Panc1 (cell line): ENCODE measurements around the gene STIL. TPM values are rescaled to one million over a fixed set of nuclear protein-coding genes. Genes with fewer than 3 reads are reported as not detected.

Experiments
- ATAC-seq: fragments of 200-7000 bp; cut with Tn5 transposase; 2 replicates; pipeline ENCODE4 v1.9.1; 2020; ENCODE audit warnings: mild to moderate bottlenecking, moderate library complexity
- BruUV-seq: library from RNA; stranded (reverse); fragments of 400-500 nt; replicated peaks from 2 replicates; lab custom pipeline; 2021; lab: Mats Ljungman, UMichigan
- CTCF ChIA-PET: fragments of 300-600 bp; sonication (Branson Sonifier 250); formaldehyde crosslinking; loops from one replicate; lab custom pipeline; 2022; ENCODE audit warnings: antibody characterized with exemption; lab: Charles Lee
- POLR2A ChIA-PET: fragments of 300-600 bp; sonication (Branson Sonifier 250); formaldehyde crosslinking; loops from one replicate; lab custom pipeline; 2022; ENCODE audit warnings: antibody characterized with exemption; lab: Charles Lee
- DNase-seq: peaks from one replicate; pipeline ENCODE4 v3.0.0-alpha.2; 2010; ENCODE audit warnings: low read depth, low spot score
- H3K27ac ChIP-seq: 2 replicates; pipeline ENCODE4 v1.5.1; 2011; ENCODE audit warnings: mild to moderate bottlenecking, low read length, inconsistent platforms
- H3K27me3 ChIP-seq: fragments of 200-500 bp; sonication (Bioruptor generic); 2 replicates; pipeline ENCODE4 v1.6.0; 2014; ENCODE audit warnings: low read length, inconsistent platforms; ENCODE audit not compliant: control insufficient read depth, insufficient read depth
- H3K36me3 ChIP-seq: fragments of 200-500 bp; sonication (Bioruptor generic); 2 replicates; pipeline ENCODE4 v1.5.1; 2014; ENCODE audit warnings: inconsistent platforms, mild to moderate bottlenecking, low read length, moderate library complexity; ENCODE audit not compliant: control insufficient read depth, insufficient read depth
- H3K4me1 ChIP-seq: 2 replicates; pipeline ENCODE4 v1.5.1; 2011; ENCODE audit warnings: inconsistent platforms, mild to moderate bottlenecking, low read length, moderate library complexity; ENCODE audit not compliant: control insufficient read depth, insufficient read depth
- H3K4me3 ChIP-seq, 2 experiments: 2 replicates each; pipeline ENCODE4 v1.5.1; 2011 to 2012; ENCODE audit warnings: low read depth in 2 of 2, low read length in 2 of 2, mild to moderate bottlenecking in 2 of 2, inconsistent platforms in 1 of 2, moderate library complexity in 1 of 2
- H3K9me3 ChIP-seq: fragments of 200-500 bp; sonication (Bioruptor generic); 2 replicates; pipeline ENCODE4 v1.5.1; 2014; ENCODE audit warnings: low read depth, mild to moderate bottlenecking, inconsistent platforms, low read length, moderate library complexity; ENCODE audit not compliant: control insufficient read depth, insufficient read depth
- CTCF ChIP-seq: fragments of 450-650 bp; IDR thresholded peaks from 2 replicates; pipeline ENCODE4 v1.5.1; 2017; ENCODE audit warnings: mild to moderate bottlenecking
- POLR2AphosphoS5 ChIP-seq: IDR thresholded peaks from 2 replicates; pipeline ENCODE4 v1.6.1; 2012; ENCODE audit warnings: mild to moderate bottlenecking, low read depth, low read length, moderate library complexity
- REST ChIP-seq, 2 experiments: IDR thresholded peaks; 2 replicates each; pipeline ENCODE4 v1.6.1; 2011 to 2012; ENCODE audit warnings: low read depth in 2 of 2, control low read depth in 1 of 2, low read length in 1 of 2, mild to moderate bottlenecking in 1 of 2, moderate library complexity in 1 of 2; ENCODE audit not compliant: insufficient read depth in 1 of 2
- SIN3A ChIP-seq: IDR thresholded peaks from 2 replicates; pipeline ENCODE4 v1.6.1; 2012; ENCODE audit warnings: low read depth, mild to moderate bottlenecking, low read length, moderate library complexity, borderline replicate concordance; ENCODE audit not compliant: insufficient read depth
- TCF7L2 ChIP-seq: IDR thresholded peaks from 2 replicates; pipeline ENCODE4 v1.6.1; 2011; ENCODE audit warnings: mild to moderate bottlenecking, low read depth, low read length, inconsistent platforms
- in situ Hi-C: cut with HindIII; loops from 2 replicates; pipeline ENCODE4 v1.10.0; 2016; ENCODE audit warnings: low sequenced_read_pairs, low pct_unique_long_range_greater_than_20kb
- intact Hi-C: fragments of 100-400 bp; cut with micrococcal nuclease; formaldehyde crosslinking; loops from one replicate; pipeline ENCODE4 v1.10.0; 2022; ENCODE audit not compliant: unreplicated experiment
- total RNA-seq: library from RNA; stranded (reverse); gene quantifications from one replicate; pipeline ENCODE4 v1.2.1, GENCODE V29; 2021; ENCODE audit not compliant: unreplicated experiment

The STIL gene
- total RNA-seq, 1 experiment from 2014 or later, result 31.6 TPM

- Histone ChIP-seq H3K9me3 (no peaks in the 10 kb centered on the region), H3K27me3 (no peaks in the 10 kb centered on the region), H3K4me3 (no peak overlapping the region), H3K36me3 (peaks cover 11% of the 10 kb centered on the region), H3K27ac (no peak overlapping the region), H3K4me1 (no peaks in the 10 kb centered on the region)
- intact Hi-C loops, result no loop called here
- ChIA-PET CTCF (interaction anchor here (0.6 to 0.7 kb wide), 2 partner anchors 10 to 72 kb away, joined by 4 to 10 read pairs; no protein-coding TSS in a partner anchor), POLR2A (interaction anchor here (0.6 kb wide), 1 partner anchor 9 kb away, joined by 6 read pairs; no protein-coding TSS in a partner anchor)
- TF ChIP-seq SIN3A, result no peak
- no peak for TF ChIP-seq REST (IDR thresholded peaks at IDR 0.05; ENCODE audit: insufficient read depth in 1 of 2, low read depth in 2 of 2, low read length in 1 of 2)
- TF ChIP-seq CTCF, result no peak
- TF ChIP-seq POLR2AphosphoS5, result no peak
- TF ChIP-seq TCF7L2, result no peak
- no TSS peak for BruUV-seq
- DNase-seq (no peak), ATAC-seq (no peak)
- in situ Hi-C loops, result no loop called here
Measured at GRCh38 chr1:47252795-47253194, 61.2 kb downstream of the STIL start.

- in situ Hi-C loops, result no loop called here
- Histone ChIP-seq H3K9me3 (no peaks in the 10 kb centered on the region), H3K4me1 (no peaks in the 10 kb centered on the region), H3K36me3 (peaks cover 7% of the 10 kb centered on the region), H3K4me3 (no peak overlapping the region), H3K27me3 (no peaks in the 10 kb centered on the region), H3K27ac (no peak overlapping the region)
- CTCF ChIA-PET, result interaction anchor here (0.6 to 0.7 kb wide), 2 partner anchors 10 to 71 kb away, joined by 4 to 10 read pairs; no protein-coding TSS in a partner anchor
- no peak for DNase-seq
- intact Hi-C loops, result no loop called here
- no peak for ATAC-seq
- TF ChIP-seq TCF7L2 (no peak), REST (IDR thresholded peaks at IDR 0.05; ENCODE audit: insufficient read depth in 1 of 2, low read depth in 2 of 2, low read length in 1 of 2) (no peak), POLR2AphosphoS5 (no peak), CTCF (no peak), SIN3A (no peak)
- POLR2A ChIA-PET, result no interaction called here
- BruUV-seq, result no TSS peak
Measured at GRCh38 chr1:47252369-47252768, 61.6 kb downstream of the STIL start.
